Fibroblast of lung (primary cell): ENCODE measurements around the gene TWIST2. TPM values are rescaled to one million over a fixed set of nuclear protein-coding genes. Genes with fewer than 3 reads are reported as not detected.

Experiments
- DNase-seq, 2 donors: peaks; one replicate each; pipeline versions ENCODE4 v3.0.0 to v3.0.0-alpha.2; 2010; ENCODE audit warnings: low read depth in 2 of 2
- H2AFZ ChIP-seq: 2 replicates; pipeline ENCODE4 v1.5.1; 2012; ENCODE audit warnings: low read length, control low read depth, inconsistent platforms
- H3K27ac ChIP-seq: 2 replicates; pipeline ENCODE4 v1.5.1; 2011; ENCODE audit warnings: low read length, control low read depth; ENCODE audit not compliant: insufficient read depth
- H3K27me3 ChIP-seq: 2 replicates; pipeline ENCODE4 v1.5.1; 2011; ENCODE audit warnings: mild to moderate bottlenecking, low read length; ENCODE audit not compliant: control insufficient read depth, insufficient read depth
- H3K36me3 ChIP-seq: 2 replicates; pipeline ENCODE4 v1.5.1; 2011; ENCODE audit warnings: low read length; ENCODE audit not compliant: control insufficient read depth, insufficient read depth
- H3K4me1 ChIP-seq: 2 replicates; pipeline ENCODE4 v1.5.1; 2011; ENCODE audit warnings: low read length; ENCODE audit not compliant: control insufficient read depth, insufficient read depth; ENCODE audit errors: extremely low read depth
- H3K4me2 ChIP-seq: 2 replicates; pipeline ENCODE4 v1.5.1; 2011; ENCODE audit warnings: low read length, control low read depth; ENCODE audit not compliant: insufficient read depth; ENCODE audit errors: extremely low read depth
- H3K4me3 ChIP-seq, 4 experiments: fragments of 200-600 bp in 1 of 4; sonication (generic) in 1 of 4; replicated peaks in 1 of 4; 2 replicates each; pipeline ENCODE4 v1.5.1; 2011 to 2016; ENCODE audit warnings: low read length in 4 of 4, low read depth in 3 of 4, mild to moderate bottlenecking in 3 of 4, control low read depth in 2 of 4, inconsistent platforms in 1 of 4, mixed read lengths in 1 of 4; ENCODE audit not compliant: insufficient read depth in 1 of 4; ENCODE audit errors: control extremely low read depth in 1 of 4
- H3K79me2 ChIP-seq: 2 replicates; pipeline ENCODE4 v1.5.1; 2012; ENCODE audit warnings: mild to moderate bottlenecking, low read length, inconsistent platforms; ENCODE audit not compliant: control insufficient read depth, insufficient read depth
- H3K9ac ChIP-seq: 2 replicates; pipeline ENCODE4 v1.5.1; 2011; ENCODE audit warnings: mild to moderate bottlenecking, low read length, control low read depth; ENCODE audit not compliant: insufficient read depth
- H3K9me3 ChIP-seq: 2 replicates; pipeline ENCODE4 v1.5.1; 2012; ENCODE audit warnings: low read depth, low read length; ENCODE audit not compliant: control insufficient read depth, insufficient read depth
- H4K20me1 ChIP-seq: 2 replicates; pipeline ENCODE4 v1.5.1; 2011; ENCODE audit warnings: low read length; ENCODE audit not compliant: control insufficient read depth, insufficient read depth; ENCODE audit errors: extremely low read depth
- EZH2 ChIP-seq: IDR thresholded peaks from 2 replicates; pipeline ENCODE4 v1.5.1; 2012; ENCODE audit warnings: low read length, control low read depth, mild to moderate bottlenecking; ENCODE audit errors: missing control alignments
- polyA plus RNA-seq, 2 donors: library from polyadenylated mRNA; depleted of rRNA in 1 of 2; stranded (reverse) in 1 of 2; unstranded in 1 of 2; fragments of >200 nt; gene quantifications; 2 replicates each; pipeline ENCODE4 v1.2.1, GENCODE V29; 2011 to 2012; ENCODE audit warnings: missing spikeins in 1 of 2
- total RNA-seq: library from RNA; depleted of rRNA; stranded (reverse); fragments of >200 nt; gene quantifications from 2 replicates; pipeline ENCODE4 v1.2.1, GENCODE V29; 2014
- TF ChIP-seq, protein P1 (sequence below), 2 donors: IDR thresholded peaks in 1 of 2; conservative IDR thresholded peaks in 1 of 2; 1 replicate in 1 of 2; 2 replicates in 1 of 2; pipeline ENCODE4 v1.5.1; 2011 to 2012; ENCODE audit warnings: low read length in 2 of 2, control low read depth in 1 of 2, inconsistent platforms in 1 of 2, low read depth in 1 of 2, mild to moderate bottlenecking in 1 of 2

TWIST2 gene
- total and polyA plus RNA-seq, 2 donors (not counting 1 experiment from before 2014, with no cell fraction given) = 85.2 to 118 TPM

DNA sequence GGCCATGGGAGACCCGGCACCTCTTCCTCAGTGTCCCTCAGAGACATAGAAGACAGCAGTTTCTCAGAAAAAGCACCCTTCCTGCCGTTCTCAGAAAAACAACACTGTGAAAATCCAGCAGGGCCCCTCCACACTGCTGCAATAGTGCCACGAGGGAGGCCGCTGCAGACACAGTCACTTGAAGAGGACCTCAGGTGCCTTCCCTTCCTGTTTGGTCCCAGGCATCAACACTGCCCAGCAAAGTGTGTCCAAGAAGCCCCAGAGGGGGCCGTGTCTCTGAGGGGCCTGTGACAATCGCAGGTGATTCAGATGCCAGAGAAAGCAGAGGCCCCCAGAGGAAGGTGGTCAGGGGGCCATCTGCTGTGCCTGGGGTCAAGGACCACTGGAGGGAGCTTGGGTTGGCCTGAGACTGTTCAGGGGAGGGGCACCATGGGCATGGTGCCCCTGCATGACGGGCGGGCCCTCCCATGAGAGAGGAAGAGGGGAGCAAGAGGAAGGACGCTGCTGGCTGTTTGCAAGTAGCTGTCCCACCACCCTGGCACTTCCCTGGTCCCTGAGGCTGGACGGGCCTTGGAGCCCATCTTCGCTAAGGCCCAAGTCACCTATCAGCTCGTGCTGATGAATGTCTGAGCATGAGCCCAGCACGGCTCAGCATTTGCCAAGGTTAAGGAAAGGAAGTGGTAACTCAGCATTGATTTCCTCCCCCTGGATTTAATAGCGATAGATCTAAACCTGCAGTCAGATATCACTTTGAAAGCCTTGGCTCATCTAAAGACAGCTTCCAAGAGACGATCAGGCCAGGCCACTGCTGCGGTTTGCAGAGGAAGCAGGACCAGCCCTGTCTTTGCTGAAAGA, 9.1 kb downstream of the TWIST2 start:
- H4K20me1 ChIP-seq = no peaks in the 10 kb centered on the region
- H3K4me2 ChIP-seq = peak overlapping the region; percentile 44
- no peak overlapping the region for H3K9ac ChIP-seq
- no peak for DNase-seq
- no peak for TF ChIP-seq EZH2
- TF ChIP-seq, protein P1, sequence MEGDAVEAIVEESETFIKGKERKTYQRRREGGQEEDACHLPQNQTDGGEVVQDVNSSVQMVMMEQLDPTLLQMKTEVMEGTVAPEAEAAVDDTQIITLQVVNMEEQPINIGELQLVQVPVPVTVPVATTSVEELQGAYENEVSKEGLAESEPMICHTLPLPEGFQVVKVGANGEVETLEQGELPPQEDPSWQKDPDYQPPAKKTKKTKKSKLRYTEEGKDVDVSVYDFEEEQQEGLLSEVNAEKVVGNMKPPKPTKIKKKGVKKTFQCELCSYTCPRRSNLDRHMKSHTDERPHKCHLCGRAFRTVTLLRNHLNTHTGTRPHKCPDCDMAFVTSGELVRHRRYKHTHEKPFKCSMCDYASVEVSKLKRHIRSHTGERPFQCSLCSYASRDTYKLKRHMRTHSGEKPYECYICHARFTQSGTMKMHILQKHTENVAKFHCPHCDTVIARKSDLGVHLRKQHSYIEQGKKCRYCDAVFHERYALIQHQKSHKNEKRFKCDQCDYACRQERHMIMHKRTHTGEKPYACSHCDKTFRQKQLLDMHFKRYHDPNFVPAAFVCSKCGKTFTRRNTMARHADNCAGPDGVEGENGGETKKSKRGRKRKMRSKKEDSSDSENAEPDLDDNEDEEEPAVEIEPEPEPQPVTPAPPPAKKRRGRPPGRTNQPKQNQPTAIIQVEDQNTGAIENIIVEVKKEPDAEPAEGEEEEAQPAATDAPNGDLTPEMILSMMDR (conservative IDR thresholded peaks at IDR 0.05 in 1 of 2, IDR thresholded peaks at IDR 0.05 in 1 of 2; ENCODE audit: low read depth in 1 of 2, low read length in 2 of 2) = no peak
- H3K79me2 ChIP-seq = peaks cover 98% of the 10 kb centered on the region
- peaks cover 9% of the 10 kb centered on the region for H3K4me1 ChIP-seq
- peak overlapping the region in 1 of 4 experiments; percentile 94 for H3K4me3 ChIP-seq
- peak overlapping the region; percentile 25 for H3K27ac ChIP-seq
- H3K36me3 ChIP-seq = peaks cover 9% of the 10 kb centered on the region
- H3K27me3 ChIP-seq = no peaks in the 10 kb centered on the region
- H3K9me3 ChIP-seq = no peaks in the 10 kb centered on the region
- no peak overlapping the region for H2AFZ ChIP-seq

DNA sequence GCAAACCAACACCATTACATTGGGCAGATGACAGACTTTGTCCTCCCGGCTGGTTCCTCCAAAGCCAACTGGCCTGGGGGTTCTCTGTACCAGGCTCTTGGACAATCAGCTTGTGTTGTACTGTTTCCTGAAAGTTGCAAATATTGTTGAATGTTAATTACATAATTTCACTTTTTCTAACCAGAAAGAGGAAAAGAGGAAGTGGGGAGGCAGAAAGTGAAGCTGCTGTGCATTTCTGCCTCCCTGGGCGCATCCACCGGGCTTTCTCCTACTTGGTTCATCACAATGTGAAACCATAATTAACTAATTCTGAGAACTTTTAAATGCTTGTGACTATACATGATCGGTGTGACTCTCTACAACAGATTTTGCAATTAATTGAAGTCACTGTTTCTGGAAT, 10.1 kb downstream of the TWIST2 start:
- Histone ChIP-seq H4K20me1 (no peaks in the 10 kb centered on the region), H3K4me3 (peak overlapping the region in 1 of 4 experiments; percentile 94), H3K9ac (no peak overlapping the region), H3K4me1 (peaks cover 9% of the 10 kb centered on the region), H3K4me2 (no peak overlapping the region), H3K36me3 (peaks cover 9% of the 10 kb centered on the region), H3K27ac (peak overlapping the region; percentile 16), H3K9me3 (no peaks in the 10 kb centered on the region), H3K79me2 (peaks cover 95% of the 10 kb centered on the region), H3K27me3 (no peaks in the 10 kb centered on the region), H2AFZ (no peak overlapping the region)
- DNase-seq = no peak
- TF ChIP-seq EZH2 = no peak
- TF ChIP-seq, protein P1 (conservative IDR thresholded peaks at IDR 0.05 in 1 of 2, IDR thresholded peaks at IDR 0.05 in 1 of 2; ENCODE audit: low read depth in 1 of 2, low read length in 2 of 2) = no peak

DNA sequence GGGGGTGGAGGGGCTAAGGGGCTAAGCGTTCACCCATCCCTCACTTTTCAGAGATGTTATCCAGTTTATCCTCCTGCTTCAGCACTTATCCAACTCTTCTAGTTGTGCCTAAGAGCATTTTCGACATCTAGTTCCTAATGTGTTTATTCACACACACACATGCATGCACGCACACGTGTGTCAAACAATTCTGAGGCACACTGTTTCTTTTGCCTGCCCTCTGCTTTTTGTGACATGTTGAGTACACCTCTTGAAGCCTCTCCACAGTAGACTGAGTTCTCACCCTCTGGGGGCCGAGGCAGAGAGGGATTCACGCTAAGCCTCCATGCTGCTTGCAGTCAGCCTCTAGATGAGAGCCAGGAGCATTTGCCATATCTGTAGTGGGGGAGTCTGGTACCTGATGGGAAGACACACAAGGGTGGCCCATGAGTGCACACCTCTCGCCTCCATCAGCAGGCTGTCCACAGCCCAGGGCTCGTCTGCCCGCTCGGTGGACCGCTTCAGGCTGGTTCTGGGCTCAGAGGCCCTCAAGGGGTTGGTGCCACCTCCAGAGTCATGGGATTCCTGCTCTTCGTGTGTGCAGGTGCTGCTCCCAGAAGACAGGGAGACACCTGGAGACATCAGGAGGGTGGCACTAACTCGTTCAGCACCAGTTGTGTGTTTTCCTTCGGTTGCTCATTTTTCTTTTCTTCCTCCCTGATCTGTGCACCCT, 11.9 kb downstream of the TWIST2 start:
- H3K27ac ChIP-seq = no peak overlapping the region
- H3K4me1 ChIP-seq = peaks cover 21% of the 10 kb centered on the region
- H3K9ac ChIP-seq = no peak overlapping the region
- no peak overlapping the region for H3K4me2 ChIP-seq
- DNase-seq = no peak
- TF ChIP-seq EZH2 = no peak
- TF ChIP-seq, protein P1 (conservative IDR thresholded peaks at IDR 0.05 in 1 of 2, IDR thresholded peaks at IDR 0.05 in 1 of 2; ENCODE audit: low read depth in 1 of 2, low read length in 2 of 2) = no peak
- no peaks in the 10 kb centered on the region for H4K20me1 ChIP-seq
- H3K9me3 ChIP-seq = no peaks in the 10 kb centered on the region
- H2AFZ ChIP-seq = no peak overlapping the region
- peaks cover 7% of the 10 kb centered on the region for H3K36me3 ChIP-seq
- peak overlapping the region in 1 of 4 experiments; percentile 15 for H3K4me3 ChIP-seq
- peaks cover 86% of the 10 kb centered on the region for H3K79me2 ChIP-seq
- no peaks in the 10 kb centered on the region for H3K27me3 ChIP-seq
